C4-2B (cell line): ENCODE results near the gene PLXDC2.

Source experiments
- CTCF ChIP-seq: fragments of 450-650 bp; conservative IDR thresholded peaks from 2 replicates; pipeline ENCODE4 v1.5.1; 2017; ENCODE audit warnings: mild to moderate bottlenecking
- ZFX ChIP-seq: fragments of 450-650 bp; IDR thresholded peaks from 2 replicates; pipeline ENCODE4 v1.6.1; 2017

GRCh38 chr10:20228729-20229128 is 412.5 kb downstream of the PLXDC2 start:
- TF ChIP-seq ZFX = no peak
- TF ChIP-seq CTCF = no peak
